ENCODE results near the gene RABGAP1L.

GRCh38 chr1:174991473-174991872, 832.2 kb downstream of the RABGAP1L start:
- TF ChIP-seq CTCF (IDR thresholded peaks at IDR 0.05; ENCODE audit: extremely low read depth in 1 of 2, insufficient read depth in 1 of 2, low read depth in 1 of 2, low read length in 2 of 2) (no peak), EZH2 (IDR thresholded peaks at IDR 0.05; ENCODE audit: borderline replicate concordance, low read depth, low read length, severe bottlenecking) (no peak), MAX (IDR thresholded peaks at IDR 0.05; ENCODE audit: insufficient read depth, insufficient read length) (no peak), POLR2AphosphoS5 (IDR thresholded peaks at IDR 0.05; ENCODE audit: insufficient read depth, low read depth, low read length) (no peak), POLR2A (IDR thresholded peaks at IDR 0.05; ENCODE audit: low read depth, low read length) (no peak)

Data from endothelial cell of umbilical vein (primary cell).